B cell (primary cell): ENCODE measurements around the gene BLID.

ENCODE experiments used
- CTCF ChIP-seq: fragments of 200-600 bp; IDR thresholded peaks from one replicate; pipeline ENCODE4 v1.8.0; 2022; ENCODE audit warnings: antibody characterized with exemption, mild to moderate bottlenecking
- EZH2 ChIP-seq: IDR thresholded peaks from 2 replicates; pipeline ENCODE4 v1.6.1; 2012; ENCODE audit warnings: borderline replicate concordance, low read depth, mild to moderate bottlenecking, moderate library complexity, low read length; ENCODE audit not compliant: insufficient read depth, poor library complexity, severe bottlenecking

- TF ChIP-seq CTCF = no peak
- no peak for TF ChIP-seq EZH2
These were observed 10.1 kb upstream of the BLID start for GRCh38 chr11:122126024-122126688.
